H1 (cell line): ENCODE measurements around the gene MEF2B. TPM values are rescaled to one million over a fixed set of nuclear protein-coding genes. Genes with fewer than 3 reads are reported as not detected.

Source experiments
- CTCF ChIA-PET: fragments of 300-600 bp; sonication (Branson Sonifier 250); formaldehyde crosslinking; loops from one replicate; lab custom pipeline; 2021; ENCODE audit not compliant: partially characterized antibody; lab: Charles Lee
- POLR2A ChIA-PET: fragments of 300-600 bp; sonication (Branson Sonifier 250); formaldehyde crosslinking; loops from one replicate; lab custom pipeline; 2021; ENCODE audit warnings: inconsistent platforms; ENCODE audit not compliant: partially characterized antibody; lab: Charles Lee
- DNase-seq, 2 experiments: peaks; one replicate each; pipeline versions ENCODE4 v3.0.0 to v3.0.0-alpha.2; 2010 to 2022; ENCODE audit warnings: low spot score in 2 of 2, low read depth in 1 of 2, mixed read lengths in 1 of 2
- FAIRE-seq: peaks from 2 replicates; lab custom pipeline; 2011; peaks lifted over from hg19 to GRCh38; lab: Jason Lieb, UNC
- H2AFZ ChIP-seq: 2 replicates; pipeline ENCODE4 v1.8.1; 2012; ENCODE audit warnings: low read length, inconsistent platforms
- H2AK5ac ChIP-seq: 2 replicates; pipeline ENCODE4 v1.6.1; 2013; ENCODE audit warnings: low read depth, low read length
- H2BK120ac ChIP-seq: replicated peaks from 2 replicates; pipeline ENCODE3; 2013; ENCODE audit warnings: low read depth, low read length, inconsistent platforms
- H2BK12ac ChIP-seq: 2 replicates; pipeline ENCODE4 v1.6.1; 2013; ENCODE audit warnings: low read depth, low read length
- H2BK15ac ChIP-seq: 2 replicates; pipeline ENCODE4 v1.6.1; 2013; ENCODE audit warnings: low read length
- H2BK20ac ChIP-seq: 2 replicates; pipeline ENCODE4 v1.6.1; 2013; ENCODE audit warnings: low read length
- H2BK5ac ChIP-seq: 2 replicates; pipeline ENCODE4 v1.6.1; 2013; ENCODE audit warnings: low read depth, low read length
- H3K14ac ChIP-seq: 2 replicates; pipeline ENCODE4 v1.6.1; 2013; ENCODE audit warnings: inconsistent platforms; ENCODE audit not compliant: insufficient read length
- H3K18ac ChIP-seq: 2 replicates; pipeline ENCODE4 v1.6.1; 2013; ENCODE audit warnings: low read length; ENCODE audit errors: extremely low read depth
- H3K23ac ChIP-seq: 2 replicates; pipeline ENCODE4 v1.6.1; 2013; ENCODE audit warnings: inconsistent platforms; ENCODE audit not compliant: insufficient read length
- H3K23me2 ChIP-seq: 2 replicates; pipeline ENCODE4 v1.6.1; 2013; ENCODE audit warnings: low read depth, low read length
- H3K27ac ChIP-seq: 2 replicates; pipeline ENCODE4 v1.6.1; 2011; ENCODE audit warnings: low read depth, low read length, inconsistent platforms
- H3K27me3 ChIP-seq, 4 experiments: replicated peaks in 1 of 4; 1 replicate in 1 of 4; 2 replicates in 3 of 4; pipeline versions ENCODE4 v1.6.1 to v1.8.1; 2011 to 2013; ENCODE audit warnings: low read length in 3 of 4, mild to moderate bottlenecking in 3 of 4, inconsistent platforms in 2 of 4, mixed read lengths in 2 of 4, moderate library complexity in 1 of 4; ENCODE audit not compliant: control insufficient read depth in 3 of 4, insufficient read depth in 3 of 4; ENCODE audit errors: extremely low read depth in 1 of 4
- H3K36me3 ChIP-seq, 4 experiments: 2 replicates each; pipeline versions ENCODE4 v1.6.1 to v1.8.1; 2011 to 2013; ENCODE audit warnings: mild to moderate bottlenecking in 4 of 4, low read length in 3 of 4, moderate library complexity in 2 of 4, control low read depth in 1 of 4, inconsistent platforms in 1 of 4; ENCODE audit not compliant: insufficient read depth in 4 of 4, control insufficient read depth in 2 of 4
- H3K4ac ChIP-seq: replicated peaks from 2 replicates; pipeline ENCODE3; 2013; ENCODE audit warnings: low read length, low read depth, mixed read lengths, inconsistent platforms; ENCODE audit not compliant: insufficient read length
- H3K4me1 ChIP-seq, 4 experiments: replicated peaks in 1 of 4; 1 replicate in 1 of 4; 2 replicates in 3 of 4; pipeline versions ENCODE4 v1.6.1 to v1.8.1; 2011 to 2013; ENCODE audit warnings: low read length in 3 of 4, inconsistent platforms in 2 of 4, mixed read lengths in 1 of 4; ENCODE audit not compliant: insufficient read depth in 4 of 4, control insufficient read depth in 3 of 4
- H3K4me2 ChIP-seq, 2 experiments: 2 replicates each; pipeline versions ENCODE4 v1.6.1 to v1.8.1; 2011 to 2013; ENCODE audit warnings: low read depth in 2 of 2, low read length in 2 of 2, control low read depth in 1 of 2, inconsistent platforms in 1 of 2, mild to moderate bottlenecking in 1 of 2; ENCODE audit not compliant: insufficient read depth in 1 of 2
- H3K4me3 ChIP-seq, 4 experiments: fragments of 200-600, 300-600 bp in 1 of 4; sonication (generic), shearing (Covaris generic), sonication (Bioruptor Twin) in 1 of 4; 2 replicates each; pipeline versions ENCODE4 v1.5.1 to v1.8.1; 2011 to 2016; ENCODE audit warnings: low read length in 4 of 4, low read depth in 3 of 4, control low read depth in 2 of 4, inconsistent platforms in 2 of 4, mild to moderate bottlenecking in 2 of 4, mixed read lengths in 1 of 4, moderate library complexity in 1 of 4; ENCODE audit not compliant: insufficient read depth in 2 of 4; ENCODE audit errors: extremely low read depth in 1 of 4
- H3K56ac ChIP-seq: replicated peaks from 2 replicates; pipeline ENCODE3; 2013; ENCODE audit warnings: low read depth, mild to moderate bottlenecking, mixed read lengths, low read length, inconsistent platforms; ENCODE audit not compliant: insufficient read length
- H3K79me1 ChIP-seq: 2 replicates; pipeline ENCODE4 v1.6.1; 2013; ENCODE audit warnings: low read depth, low read length, control low read depth
- H3K79me2 ChIP-seq, 2 experiments: 2 replicates each; pipeline versions ENCODE4 v1.6.1 to v1.8.1; 2012 to 2013; ENCODE audit warnings: low read length in 2 of 2, mild to moderate bottlenecking in 2 of 2, inconsistent platforms in 1 of 2; ENCODE audit not compliant: insufficient read depth in 2 of 2, control insufficient read depth in 1 of 2
- H3K9ac ChIP-seq, 4 experiments: replicated peaks in 1 of 4; 1 replicate in 1 of 4; 2 replicates in 3 of 4; pipeline versions ENCODE4 v1.6.1 to v1.8.1; 2011 to 2013; ENCODE audit warnings: low read depth in 3 of 4, low read length in 3 of 4, control low read depth in 2 of 4, mild to moderate bottlenecking in 2 of 4, moderate library complexity in 2 of 4, inconsistent platforms in 1 of 4; ENCODE audit errors: extremely low read depth in 1 of 4
- H3K9me3 ChIP-seq, 2 experiments: 2 replicates each; pipeline versions ENCODE4 v1.6.1 to v1.8.1; 2012 to 2013; ENCODE audit warnings: mild to moderate bottlenecking in 2 of 2, moderate library complexity in 2 of 2, control low read depth in 1 of 2, inconsistent platforms in 1 of 2, low read depth in 1 of 2, low read length in 1 of 2, mixed read lengths in 1 of 2; ENCODE audit not compliant: insufficient read depth in 2 of 2
- H4K20me1 ChIP-seq, 2 experiments: replicated peaks in 1 of 2; 2 replicates each; pipeline versions ENCODE3 to v1.8.1; 2011 to 2013; ENCODE audit warnings: inconsistent platforms in 2 of 2, low read length in 2 of 2, mild to moderate bottlenecking in 1 of 2; ENCODE audit not compliant: insufficient read depth in 2 of 2, control insufficient read depth in 1 of 2
- H4K5ac ChIP-seq: 2 replicates; pipeline ENCODE4 v1.6.1; 2013; ENCODE audit warnings: low read length, low read depth, mixed read lengths, inconsistent platforms; ENCODE audit not compliant: insufficient read length
- H4K8ac ChIP-seq: 2 replicates; pipeline ENCODE4 v1.8.0; 2013; ENCODE audit warnings: mild to moderate bottlenecking, moderate library complexity, low read length, inconsistent platforms; ENCODE audit not compliant: insufficient read depth; ENCODE audit errors: extremely low read depth
- H4K91ac ChIP-seq: replicated peaks from 2 replicates; pipeline ENCODE3; 2013; ENCODE audit warnings: low read length, mixed read lengths, inconsistent platforms; ENCODE audit not compliant: insufficient read length
- CHD1 ChIP-seq: IDR thresholded peaks from 2 replicates; pipeline ENCODE4 v1.6.1; 2012; ENCODE audit warnings: low read depth, low read length, improper control_type of control experiment
- POLR2A ChIP-seq, 2 experiments: IDR thresholded peaks; 1 replicate in 1 of 2; 2 replicates in 1 of 2; pipeline ENCODE4 v1.6.1; 2011; ENCODE audit warnings: low read depth in 2 of 2, low read length in 2 of 2, mild to moderate bottlenecking in 2 of 2; ENCODE audit errors: control extremely low read depth in 1 of 2
- POU5F1 ChIP-seq: IDR thresholded peaks from 2 replicates; pipeline ENCODE4 v1.6.1; 2011; ENCODE audit warnings: low read depth, mild to moderate bottlenecking, low read length, moderate library complexity
- SP1 ChIP-seq: IDR thresholded peaks from 2 replicates; pipeline ENCODE4 v1.6.1; 2011; ENCODE audit warnings: low read depth, low read length
- TAF7 ChIP-seq: optimal IDR thresholded peaks from 2 replicates; pipeline ENCODE3; 2011; ENCODE audit warnings: low read depth, mild to moderate bottlenecking, inconsistent platforms, low read length, moderate library complexity, borderline replicate concordance
- TBP ChIP-seq: IDR thresholded peaks from 2 replicates; pipeline ENCODE4 v1.6.1; 2011; ENCODE audit warnings: low read depth, low read length, improper control_type of control experiment
- YY1 ChIP-seq: IDR thresholded peaks from 2 replicates; pipeline ENCODE4 v1.6.1; 2011; ENCODE audit warnings: low read depth, mild to moderate bottlenecking, low read length
- WGBS, 2 experiments: shearing (Covaris generic) in 1 of 2; methylation state at CpG; one replicate each; pipeline versions ENCODE4 v1.1.6 to v1.1.7; 2013 to 2015; ENCODE audit warnings: low lambda C conversion rate in 2 of 2, mixed read lengths in 2 of 2, inconsistent platforms in 1 of 2, low coverage in 1 of 2, missing lambda C conversion rate in 1 of 2; ENCODE audit not compliant: insufficient replicate concordance in 2 of 2, insufficient coverage in 1 of 2, insufficient read length in 1 of 2; ENCODE audit errors: extremely low coverage in 1 of 2, missing lambda C conversion rate in 1 of 2; 5-methylcytosine and 5-hydroxymethylcytosine counted together
- polyA plus RNA-seq, 7 experiments: library from polyadenylated mRNA; depleted of rRNA in 3 of 7; stranded (reverse) in 5 of 7; unstranded in 2 of 7; fragments of >200 nt in 5 of 7; fragments of 200-250 nt in 2 of 7; gene quantifications; 1 replicate in 5 of 7; 2 replicates in 1 of 7; 4 replicates in 1 of 7; pipeline versions ENCODE4 v1.2.1 to v1.2.3, GENCODE V29; 2011 to 2013; ENCODE audit warnings: missing spikeins in 2 of 7, mixed read lengths in 2 of 7
- total RNA-seq: library from RNA; stranded (reverse); fragmentation: NEBNext Ultra II Directional; extraction: Animal tissue kit (Norgen Biotek cat#: 25700); gene quantifications from 2 replicates; pipeline ENCODE4 v1.2.1, GENCODE V29; 2021

The MEF2B gene
- total and polyA plus RNA-seq, 2 of the 8 experiments (the other 6 are each of a cell fraction or from before 2014, with no cell fraction given) = 2.8 to 3.7 TPM

DNA sequence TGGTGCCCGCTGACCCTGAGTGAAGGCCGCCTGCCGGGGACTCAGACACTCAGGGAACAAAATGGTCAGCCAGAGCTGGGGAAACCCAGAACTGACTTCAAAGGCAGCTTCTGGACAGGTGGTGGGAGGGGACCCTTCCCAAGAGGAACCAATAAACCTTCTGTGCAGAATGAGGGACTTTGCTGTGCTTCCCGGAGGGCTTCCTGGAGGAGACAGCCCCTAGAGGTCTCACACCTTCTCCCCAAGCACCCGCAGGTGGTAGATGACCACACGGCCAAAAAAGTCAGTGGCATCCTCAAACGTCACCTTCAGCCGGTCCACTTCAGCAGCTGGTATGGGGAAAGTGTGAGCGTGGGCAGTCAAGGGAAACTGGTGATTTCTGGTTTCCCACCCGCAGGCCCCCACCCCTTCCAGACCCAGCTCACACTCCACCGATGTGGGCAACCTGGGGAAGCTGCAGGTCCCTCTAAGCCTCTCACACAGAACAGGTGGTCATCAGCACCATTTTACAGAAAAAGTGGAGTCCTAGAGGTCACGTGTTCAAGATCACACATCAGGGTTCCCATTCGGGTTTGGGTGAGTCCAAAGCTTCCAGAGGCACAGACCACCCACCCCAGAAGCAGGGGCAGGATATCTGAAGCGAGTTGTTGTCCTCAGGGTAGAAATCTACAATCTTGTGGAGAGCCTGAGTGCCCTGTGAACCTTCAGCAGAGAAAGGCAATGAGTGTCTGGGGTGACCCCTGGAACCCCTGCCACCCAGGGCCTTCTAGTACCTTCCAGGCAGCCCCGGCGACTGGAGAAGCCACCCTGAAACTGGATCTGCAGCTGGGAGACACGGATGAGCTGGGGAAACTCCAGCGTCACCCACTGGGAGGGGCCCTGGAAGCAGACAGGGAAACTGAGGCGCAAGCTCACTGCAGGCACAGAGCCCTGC lies 31.9 kb upstream of the MEF2B start:
- ChIA-PET CTCF (interaction anchor here (0.6 to 1.6 kb wide), 10 partner anchors 9 to 114 kb away, joined by 3 to 4 read pairs (median 3); partner anchors contain the start of gene TM6SF2), POLR2A (interaction anchor here (1.4 to 5.9 kb wide), 4 partner anchors 9 to 59 kb away, joined by 3 to 45 read pairs (median 20); partner anchors contain the start of genes BORCS8, NCAN and RFXANK)
- H3K4me3 ChIP-seq = peak overlapping the region; percentile 78 to 92 (median 88); a peak in 7 of 8 replicates
- no peak overlapping the region for H3K23ac ChIP-seq
- peak overlapping the region; percentile 20; the same call in 1 of the 2 replicates for H4K8ac ChIP-seq
- no peak overlapping the region for H2AK5ac ChIP-seq
- no peak overlapping the region for H3K4ac ChIP-seq
- 0 out of 7 replicates have a peak overlapping the region, but pooled peaks of 1 of the 4 experiments have one; percentile 66 for H3K9ac ChIP-seq
- peaks cover 0 to 6% (median 0%) of the 10 kb centered on the region in 4 experiments; a peak in 2 of 7 replicates for H3K4me1 ChIP-seq
- H3K9me3 ChIP-seq = no peaks in the 10 kb centered on the region
- DNase-seq = no peak
- no peaks in the 10 kb centered on the region; the same call in 1 of the 2 replicates for H3K79me1 ChIP-seq
- H3K14ac ChIP-seq = no peak overlapping the region
- H2BK15ac ChIP-seq = no peak overlapping the region
- 92% methylated on average over 19 of the region's 19 CpGs; no CpG with 5 or more reads in 1 of the 2 experiments for WGBS, 2 experiments
- H4K5ac ChIP-seq = no peak overlapping the region
- H3K4me2 ChIP-seq = peak overlapping the region; percentile 76 to 88
- H2BK5ac ChIP-seq = no peak overlapping the region; the same call in 1 of the 2 replicates
- H3K56ac ChIP-seq = no peak overlapping the region
- H2BK20ac ChIP-seq = no peak overlapping the region
- no peak overlapping the region for H3K27ac ChIP-seq
- peaks cover 9% of the 10 kb centered on the region for H3K23me2 ChIP-seq
- peaks cover under 1 to 15% (median 7%) of the 10 kb centered on the region in 4 experiments; a peak in 4 of 8 replicates for H3K36me3 ChIP-seq
- no peak overlapping the region for H4K91ac ChIP-seq
- no peak for FAIRE-seq
- no peak overlapping the region for H3K18ac ChIP-seq
- TF ChIP-seq TAF7 = no peak
- no peak for TF ChIP-seq YY1
- no peak for TF ChIP-seq SP1
- no peak for TF ChIP-seq TBP
- TF ChIP-seq CHD1 = no peak
- TF ChIP-seq POU5F1 = no peak
- no peak for TF ChIP-seq POLR2A (IDR thresholded peaks at IDR 0.05; ENCODE audit: control extremely low read depth in 1 of 2, low read depth in 2 of 2, low read length in 2 of 2)
- TF ChIP-seq, all 59 proteins: peak for 0
- H3K27me3 ChIP-seq = peaks cover 0 to 28% (median 27%) of the 10 kb centered on the region in 4 experiments; a peak in 6 of 7 replicates
- H4K20me1 ChIP-seq = peaks cover 2 to 11% of the 10 kb centered on the region in 2 experiments
- no peaks in the 10 kb centered on the region for H3K79me2 ChIP-seq
- no peak overlapping the region for H2BK12ac ChIP-seq
- no peak overlapping the region for H2AFZ ChIP-seq
- H2BK120ac ChIP-seq = no peak overlapping the region
